A673 (cell line): ENCODE measurements around the gene SCN3B. TPM values are rescaled to one million over a fixed set of nuclear protein-coding genes. Genes with fewer than 3 reads are reported as not detected.

Experiments
- BruUV-seq: library from RNA; stranded (reverse); fragments of 400-500 nt; replicated peaks from 2 replicates; lab custom pipeline; 2021; lab: Mats Ljungman, UMichigan
- CTCF ChIA-PET: fragments of 300-600 bp; sonication (Branson Sonifier 250); formaldehyde crosslinking; loops from one replicate; lab custom pipeline; 2022; ENCODE audit warnings: antibody characterized with exemption; lab: Charles Lee
- POLR2A ChIA-PET: fragments of 300-600 bp; sonication (Branson Sonifier 250); formaldehyde crosslinking; loops from one replicate; lab custom pipeline; 2022; ENCODE audit warnings: antibody characterized with exemption; ENCODE audit not compliant: low non-redundant PET; lab: Charles Lee
- DNase-seq: peaks from one replicate; pipeline ENCODE4 v3.0.0-alpha.2; 2015; ENCODE audit warnings: low spot score
- H3K27ac ChIP-seq: fragments of 200-600 bp; sonication (generic); 2 replicates; pipeline ENCODE4 v1.5.1; 2016; ENCODE audit warnings: mixed run types, low read depth, mild to moderate bottlenecking, mixed read lengths, antibody characterized with exemption, low read length; ENCODE audit not compliant: poor library complexity, severe bottlenecking
- H3K27me3 ChIP-seq: fragments of 200-600 bp; sonication (generic); replicated peaks from 2 replicates; pipeline ENCODE4 v1.6.1; 2017; ENCODE audit warnings: mixed run types, low read depth, mild to moderate bottlenecking, mixed read lengths, antibody characterized with exemption, low read length; ENCODE audit not compliant: insufficient read depth, poor library complexity
- H3K36me3 ChIP-seq: fragments of 200-600 bp; sonication (generic); 2 replicates; pipeline ENCODE4 v1.6.1; 2016; ENCODE audit warnings: mixed run types, mild to moderate bottlenecking, mixed read lengths, antibody characterized with exemption, low read length; ENCODE audit not compliant: insufficient read depth, poor library complexity, severe bottlenecking
- H3K4me1 ChIP-seq: fragments of 200-600 bp; sonication (generic); 2 replicates; pipeline ENCODE4 v1.6.1; 2017; ENCODE audit warnings: mixed run types, mild to moderate bottlenecking, mixed read lengths, antibody characterized with exemption, low read length; ENCODE audit not compliant: insufficient read depth, poor library complexity, severe bottlenecking
- H3K4me3 ChIP-seq: fragments of 200-600 bp; sonication (generic); 2 replicates; pipeline ENCODE4 v1.5.1; 2016; ENCODE audit warnings: low read depth, mixed run types, mild to moderate bottlenecking, mixed read lengths, low read length; ENCODE audit not compliant: poor library complexity, severe bottlenecking
- H3K9me3 ChIP-seq: fragments of 200-600 bp; sonication (generic); 2 replicates; pipeline ENCODE4 v1.6.1; 2016; ENCODE audit warnings: mixed run types, low read depth, mild to moderate bottlenecking, mixed read lengths, antibody characterized with exemption, low read length; ENCODE audit not compliant: poor library complexity, severe bottlenecking
- EZH2 ChIP-seq: fragments of 200-600 bp; sonication (generic); IDR thresholded peaks from 2 replicates; pipeline ENCODE4 v1.6.1; 2017; ENCODE audit warnings: borderline replicate concordance, low read depth, mild to moderate bottlenecking, mixed read lengths, antibody characterized with exemption, low read length; ENCODE audit not compliant: poor library complexity, severe bottlenecking
- intact Hi-C: fragments of 100-400 bp; cut with micrococcal nuclease; formaldehyde crosslinking; loops from one replicate; pipeline ENCODE4 v1.10.0; 2022; ENCODE audit not compliant: unreplicated experiment
- total RNA-seq: library from RNA; stranded (reverse); gene quantifications from 2 replicates; pipeline ENCODE4 v1.2.3, GENCODE V29; 2021
- TF ChIP-seq, protein P1 (sequence below): fragments of 300-800, 200-600 bp; sonication (generic); conservative IDR thresholded peaks from 2 replicates; pipeline ENCODE4 v1.5.1; 2017; ENCODE audit warnings: low read depth, mild to moderate bottlenecking, antibody characterized with exemption, low read length, moderate library complexity, mixed read lengths

Gene SCN3B
- total RNA-seq, 1 experiment from 2014 or later = 0.13 TPM

DNA sequence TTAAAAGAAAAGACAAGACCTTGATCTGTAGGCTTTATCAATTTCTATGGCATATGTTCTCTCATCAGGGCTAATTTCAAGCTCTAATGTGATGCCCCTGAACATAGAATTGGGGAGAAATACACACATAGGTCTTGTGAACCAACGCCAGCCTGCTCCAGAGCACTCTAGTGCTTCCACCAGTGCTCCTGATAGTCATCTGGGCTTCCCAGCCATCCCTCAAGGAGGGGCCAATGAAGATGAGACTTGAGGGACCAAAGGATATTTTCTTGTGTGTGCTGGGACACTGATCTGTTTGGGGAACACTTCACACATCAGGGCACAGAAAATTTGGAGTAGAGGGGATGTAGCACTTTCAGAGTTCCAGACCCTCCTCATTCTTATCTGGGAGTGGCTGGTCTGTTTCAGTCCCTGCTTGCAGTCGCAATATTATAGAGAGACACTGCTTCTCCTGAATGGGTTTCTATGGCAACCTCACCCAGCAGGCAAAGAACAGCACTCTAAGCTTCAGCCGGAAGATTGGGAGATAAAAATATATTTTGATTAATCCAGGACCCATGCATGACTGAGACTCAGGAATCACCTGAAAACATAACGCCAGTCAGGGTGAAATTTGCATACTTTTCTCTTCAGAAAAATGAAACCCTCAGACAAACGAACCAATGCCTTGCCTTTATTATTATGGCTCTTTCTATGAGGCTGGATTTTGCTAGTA, 28.4 kb upstream of the SCN3B start:
- Histone ChIP-seq H3K36me3 (no peaks in the 10 kb centered on the region), H3K27ac (no peak overlapping the region)
- BruUV-seq = no TSS peak

DNA sequence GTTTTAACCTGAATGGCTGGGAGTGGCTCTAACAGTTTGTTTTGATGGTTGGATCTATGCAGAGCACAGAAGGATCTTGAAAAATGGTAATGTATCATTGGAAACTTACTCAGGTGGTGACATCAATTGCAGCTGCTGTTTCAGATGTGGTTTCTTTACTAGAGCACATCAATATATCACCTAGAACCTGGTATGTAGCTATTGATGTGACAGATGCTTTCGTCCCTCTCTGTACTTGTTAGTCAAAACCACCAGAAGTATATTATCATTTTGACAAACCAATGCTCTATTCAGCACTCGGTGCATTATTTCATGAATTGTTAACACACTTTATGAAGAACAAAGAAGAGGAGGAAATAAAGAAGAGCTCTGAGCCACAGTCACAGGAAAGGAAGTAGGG, 26.6 kb upstream of the SCN3B start:
- no peaks in the 10 kb centered on the region for H3K9me3 ChIP-seq
- H3K27me3 ChIP-seq = peaks cover 58% of the 10 kb centered on the region
- ChIA-PET POLR2A (no interaction called here), CTCF (no interaction called here)
- TF ChIP-seq, protein P1, sequence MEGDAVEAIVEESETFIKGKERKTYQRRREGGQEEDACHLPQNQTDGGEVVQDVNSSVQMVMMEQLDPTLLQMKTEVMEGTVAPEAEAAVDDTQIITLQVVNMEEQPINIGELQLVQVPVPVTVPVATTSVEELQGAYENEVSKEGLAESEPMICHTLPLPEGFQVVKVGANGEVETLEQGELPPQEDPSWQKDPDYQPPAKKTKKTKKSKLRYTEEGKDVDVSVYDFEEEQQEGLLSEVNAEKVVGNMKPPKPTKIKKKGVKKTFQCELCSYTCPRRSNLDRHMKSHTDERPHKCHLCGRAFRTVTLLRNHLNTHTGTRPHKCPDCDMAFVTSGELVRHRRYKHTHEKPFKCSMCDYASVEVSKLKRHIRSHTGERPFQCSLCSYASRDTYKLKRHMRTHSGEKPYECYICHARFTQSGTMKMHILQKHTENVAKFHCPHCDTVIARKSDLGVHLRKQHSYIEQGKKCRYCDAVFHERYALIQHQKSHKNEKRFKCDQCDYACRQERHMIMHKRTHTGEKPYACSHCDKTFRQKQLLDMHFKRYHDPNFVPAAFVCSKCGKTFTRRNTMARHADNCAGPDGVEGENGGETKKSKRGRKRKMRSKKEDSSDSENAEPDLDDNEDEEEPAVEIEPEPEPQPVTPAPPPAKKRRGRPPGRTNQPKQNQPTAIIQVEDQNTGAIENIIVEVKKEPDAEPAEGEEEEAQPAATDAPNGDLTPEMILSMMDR = no peak
- TF ChIP-seq EZH2 = no peak
- no peak for DNase-seq
- no peak overlapping the region for H3K4me3 ChIP-seq
- H3K27ac ChIP-seq = no peak overlapping the region
- H3K4me1 ChIP-seq = no peaks in the 10 kb centered on the region
- intact Hi-C loops = no loop called here
- H3K36me3 ChIP-seq = no peaks in the 10 kb centered on the region
- BruUV-seq = no TSS peak

More for the DNA sequence above, 28.4 kb upstream of the SCN3B start:
- DNase-seq = no peak
- Histone ChIP-seq H3K27me3 (peaks cover 65% of the 10 kb centered on the region), H3K4me3 (no peak overlapping the region), H3K4me1 (no peaks in the 10 kb centered on the region), H3K9me3 (no peaks in the 10 kb centered on the region)
- TF ChIP-seq EZH2 = no peak
- TF ChIP-seq, protein P1 = no peak
- POLR2A ChIA-PET = no interaction called here
- CTCF ChIA-PET = no interaction called here
- intact Hi-C loops = no loop called here

GRCh38 chr11:123678246-123678645, 23.8 kb upstream of the SCN3B start:
- intact Hi-C loops = no loop called here
- H3K4me3 ChIP-seq = no peak overlapping the region
- H3K27ac ChIP-seq = no peak overlapping the region
- H3K27me3 ChIP-seq = peaks cover 43% of the 10 kb centered on the region
- H3K9me3 ChIP-seq = no peaks in the 10 kb centered on the region
- TF ChIP-seq EZH2 = no peak
- TF ChIP-seq, protein P1 = no peak
- ChIA-PET POLR2A (no interaction called here), CTCF (no interaction called here)
- no peak for DNase-seq
- H3K36me3 ChIP-seq = no peaks in the 10 kb centered on the region
- no peaks in the 10 kb centered on the region for H3K4me1 ChIP-seq
- BruUV-seq = no TSS peak
